Measurements from ENCODE around the gene SIT1.
A peak's percentile ranks its signal among the peaks of the same experiment; 100 is the strongest.

SIT1 gene, protein sequence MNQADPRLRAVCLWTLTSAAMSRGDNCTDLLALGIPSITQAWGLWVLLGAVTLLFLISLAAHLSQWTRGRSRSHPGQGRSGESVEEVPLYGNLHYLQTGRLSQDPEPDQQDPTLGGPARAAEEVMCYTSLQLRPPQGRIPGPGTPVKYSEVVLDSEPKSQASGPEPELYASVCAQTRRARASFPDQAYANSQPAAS

DNA sequence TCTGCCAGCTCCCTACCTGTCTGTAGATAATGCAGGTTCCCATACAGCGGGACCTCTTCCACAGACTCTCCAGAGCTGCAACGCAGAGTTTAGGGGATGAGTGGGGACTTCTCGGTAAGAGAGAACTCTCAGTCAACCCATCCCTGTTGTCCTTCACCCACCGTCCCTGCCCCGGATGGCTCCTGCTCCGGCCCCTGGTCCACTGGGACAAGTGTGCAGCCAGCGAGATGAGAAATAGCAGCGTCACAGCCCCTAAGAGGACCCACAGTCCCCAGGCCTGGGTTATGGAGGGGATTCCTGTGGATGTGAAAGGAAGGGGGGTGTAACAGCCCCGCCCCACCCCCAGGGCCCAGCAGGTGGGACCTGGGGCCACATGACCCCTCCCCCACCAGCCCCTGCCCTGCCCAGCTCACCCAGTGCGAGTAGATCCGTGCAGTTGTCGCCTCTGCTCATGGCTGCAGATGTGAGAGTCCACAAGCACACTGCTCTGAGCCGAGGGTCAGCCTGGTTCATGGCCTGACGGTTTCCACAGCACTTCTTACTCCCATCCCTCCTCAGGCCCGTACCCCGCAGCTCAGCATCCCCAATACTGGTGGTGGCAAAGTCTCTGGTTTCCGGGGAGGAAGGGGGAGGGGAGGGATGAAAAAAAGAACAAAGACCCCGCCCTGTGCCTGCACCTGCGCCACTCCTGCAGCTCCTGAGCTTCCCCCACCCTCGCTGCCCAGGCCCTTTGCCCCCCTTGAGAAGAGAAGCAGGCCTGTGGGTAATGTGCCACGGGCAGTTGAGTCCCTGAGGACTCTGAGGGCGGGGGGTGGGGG is at the start of gene SIT1:
Gene SIT1 (minus strand): TSS at position 591 of the 818 bp plus-strand sequence. CDS start 78 bp downstream, at position 513.
- no peak within 1 kb of the TSS for H3K4me3 ChIP-seq (ENCODE audit: control insufficient read depth, low read depth, low read length)
- DNase-seq (ENCODE audit: low read depth): no peak
- TF ChIP-seq, protein P1, sequence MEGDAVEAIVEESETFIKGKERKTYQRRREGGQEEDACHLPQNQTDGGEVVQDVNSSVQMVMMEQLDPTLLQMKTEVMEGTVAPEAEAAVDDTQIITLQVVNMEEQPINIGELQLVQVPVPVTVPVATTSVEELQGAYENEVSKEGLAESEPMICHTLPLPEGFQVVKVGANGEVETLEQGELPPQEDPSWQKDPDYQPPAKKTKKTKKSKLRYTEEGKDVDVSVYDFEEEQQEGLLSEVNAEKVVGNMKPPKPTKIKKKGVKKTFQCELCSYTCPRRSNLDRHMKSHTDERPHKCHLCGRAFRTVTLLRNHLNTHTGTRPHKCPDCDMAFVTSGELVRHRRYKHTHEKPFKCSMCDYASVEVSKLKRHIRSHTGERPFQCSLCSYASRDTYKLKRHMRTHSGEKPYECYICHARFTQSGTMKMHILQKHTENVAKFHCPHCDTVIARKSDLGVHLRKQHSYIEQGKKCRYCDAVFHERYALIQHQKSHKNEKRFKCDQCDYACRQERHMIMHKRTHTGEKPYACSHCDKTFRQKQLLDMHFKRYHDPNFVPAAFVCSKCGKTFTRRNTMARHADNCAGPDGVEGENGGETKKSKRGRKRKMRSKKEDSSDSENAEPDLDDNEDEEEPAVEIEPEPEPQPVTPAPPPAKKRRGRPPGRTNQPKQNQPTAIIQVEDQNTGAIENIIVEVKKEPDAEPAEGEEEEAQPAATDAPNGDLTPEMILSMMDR (IDR thresholded peaks at IDR 0.05; ENCODE audit: control insufficient read depth, insufficient read depth, low read depth, low read length, missing control alignments): no peak

DNA sequence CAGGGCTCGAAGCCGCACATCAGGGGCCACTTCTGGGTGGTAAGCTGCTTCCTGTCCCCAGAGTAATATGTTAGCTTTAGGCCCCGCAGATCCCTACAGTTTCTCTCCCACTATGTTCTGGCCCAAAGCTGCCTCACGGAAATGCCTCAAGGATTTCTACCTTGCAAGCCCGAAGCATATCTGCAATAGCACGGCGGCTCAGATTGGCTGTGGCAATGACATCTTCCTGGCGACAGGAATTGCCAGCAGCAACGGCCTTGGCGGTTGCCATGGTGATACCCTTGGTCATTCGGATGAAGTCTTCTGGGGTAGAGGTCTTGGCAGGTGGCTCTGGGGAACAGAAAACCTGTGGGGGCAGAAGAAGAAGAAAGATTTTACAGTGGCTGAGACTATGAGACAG is 49.3 kb upstream of the SIT1 start:
- no peak for DNase-seq (ENCODE audit: low read depth)
- TF ChIP-seq, protein P1 (IDR thresholded peaks at IDR 0.05; ENCODE audit: control insufficient read depth, insufficient read depth, low read depth, low read length, missing control alignments): no peak
- H3K4me3 ChIP-seq (ENCODE audit: control insufficient read depth, low read depth, low read length): no peak overlapping the region

DNA sequence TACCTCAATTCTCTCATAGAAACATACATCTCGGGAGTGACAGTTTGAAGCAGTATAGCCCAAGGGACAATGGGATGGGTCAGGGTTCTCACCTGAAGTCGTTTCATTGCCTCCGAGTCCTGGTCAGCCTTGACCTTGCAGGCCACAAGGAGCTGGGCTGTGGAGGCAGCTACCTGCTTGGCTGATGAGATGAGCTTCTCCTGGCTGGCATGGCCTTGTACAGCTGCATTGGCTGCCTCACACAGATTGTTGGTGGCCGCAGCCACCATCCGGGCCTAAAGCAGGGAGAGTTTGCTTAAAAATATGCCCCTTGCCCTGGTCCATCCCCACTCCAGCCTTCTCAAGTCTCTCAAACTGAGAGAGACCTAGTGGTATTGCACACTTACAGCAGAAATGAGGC is 47.5 kb upstream of the SIT1 start:
- no peak for DNase-seq (ENCODE audit: low read depth)
- no peak overlapping the region for H3K4me3 ChIP-seq (ENCODE audit: control insufficient read depth, low read depth, low read length)
- TF ChIP-seq, protein P1 (IDR thresholded peaks at IDR 0.05; ENCODE audit: control insufficient read depth, insufficient read depth, low read depth, low read length, missing control alignments): no peak

DNA sequence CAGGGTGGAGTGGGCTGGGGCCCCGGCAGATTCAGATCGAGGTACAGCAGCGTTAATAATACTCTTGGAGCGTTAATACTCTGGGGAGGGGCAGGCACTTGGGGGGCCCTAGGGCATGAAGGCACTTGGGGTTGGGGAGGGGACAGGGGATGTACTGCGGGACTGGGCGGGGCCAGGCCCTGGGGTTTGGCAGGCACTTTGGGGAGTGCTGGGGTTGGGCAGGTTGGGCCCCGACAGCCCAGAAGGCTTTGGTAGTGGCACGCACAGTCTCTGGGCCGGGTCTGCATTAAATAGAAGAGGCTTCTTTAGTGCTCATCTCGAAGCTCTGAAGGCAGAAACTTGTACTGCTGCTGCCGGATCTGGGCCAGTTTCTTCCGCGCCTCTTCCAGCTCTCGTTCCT is 46.8 kb upstream of the SIT1 start:
- DNase-seq (ENCODE audit: low read depth): no peak
- no peak overlapping the region for H3K4me3 ChIP-seq (ENCODE audit: control insufficient read depth, low read depth, low read length)
- TF ChIP-seq, protein P1 (IDR thresholded peaks at IDR 0.05; ENCODE audit: control insufficient read depth, insufficient read depth, low read depth, low read length, missing control alignments): no peak

DNA sequence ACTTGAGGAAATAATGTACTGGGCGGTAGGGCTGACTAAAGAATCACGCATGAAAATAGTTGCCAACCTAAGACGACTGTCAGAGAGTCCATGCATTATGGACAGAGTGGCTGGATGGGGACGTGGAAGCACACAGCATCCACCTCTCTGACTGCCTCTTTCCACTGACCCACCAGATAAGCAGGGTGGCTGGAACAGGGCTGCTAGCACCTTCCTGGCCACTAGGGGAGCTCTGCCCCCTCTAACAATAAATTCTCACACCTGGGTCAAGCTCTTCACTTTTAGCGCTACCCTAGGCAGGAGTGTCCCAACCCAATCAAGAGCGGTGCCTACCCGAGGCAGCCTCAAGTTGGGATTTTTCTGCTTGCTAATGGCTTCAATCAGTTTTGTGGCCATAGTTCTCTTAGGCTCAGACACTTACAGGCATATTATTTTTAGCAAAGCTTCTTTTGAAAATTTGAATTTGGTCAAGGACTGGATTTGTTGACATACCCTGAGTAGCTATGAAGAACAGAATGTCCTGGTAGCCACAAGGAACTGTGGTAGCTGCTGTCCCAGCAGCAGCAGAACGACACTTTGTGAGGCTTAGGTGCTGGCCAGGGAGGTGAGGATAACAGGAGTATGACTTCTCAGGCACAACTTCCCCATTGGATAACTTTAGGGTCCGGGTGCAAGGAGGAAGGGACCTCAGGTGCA is 45.9 kb upstream of the SIT1 start:
- DNase-seq (ENCODE audit: low read depth): no peak
- TF ChIP-seq, protein P1 (IDR thresholded peaks at IDR 0.05; ENCODE audit: control insufficient read depth, insufficient read depth, low read depth, low read length, missing control alignments): peak; percentile 89
- no peak overlapping the region for H3K4me3 ChIP-seq (ENCODE audit: control insufficient read depth, low read depth, low read length)

DNA sequence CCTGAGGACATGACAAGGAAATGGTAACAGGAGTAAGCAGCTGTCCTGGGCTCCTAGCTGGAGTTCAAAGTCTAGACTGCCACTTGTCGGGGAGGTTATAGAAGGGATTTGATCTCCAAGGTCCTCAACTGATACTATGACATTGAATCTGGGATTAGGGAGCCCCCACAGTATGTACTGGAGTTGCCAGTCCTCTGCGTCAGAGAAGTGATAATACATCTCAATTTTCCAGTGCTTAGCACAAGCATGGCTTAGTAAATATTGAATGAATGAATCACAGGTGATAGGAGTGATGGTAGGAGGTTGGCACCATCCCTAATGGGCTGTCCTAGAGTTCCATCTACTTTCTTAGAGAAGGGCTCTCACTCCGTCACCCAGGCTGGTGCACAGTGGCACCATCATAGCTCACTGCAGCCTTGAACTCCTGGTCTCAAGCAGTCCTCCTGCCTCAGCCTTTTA is 45.2 kb upstream of the SIT1 start:
- no peak for DNase-seq (ENCODE audit: low read depth)
- TF ChIP-seq, protein P1 (IDR thresholded peaks at IDR 0.05; ENCODE audit: control insufficient read depth, insufficient read depth, low read depth, low read length, missing control alignments): no peak
- no peak overlapping the region for H3K4me3 ChIP-seq (ENCODE audit: control insufficient read depth, low read depth, low read length)

All from AG09309 (cell line).